ENCODE measurements around the gene PSG3.
"Not testable (repeated sequence)": the region's sequence is repeated elsewhere in the genome, so short reads cannot be mapped to it uniquely, and the experiment has no call there.

PSG3 gene

GRCh38 chr19:42767319-42767718, 27.0 kb upstream of the PSG3 start:
- H2BK5ac ChIP-seq (ENCODE audit: low read length); H3K9ac ChIP-seq (ENCODE audit: low read length); H3K23ac ChIP-seq (ENCODE audit: low read length); H2BK120ac ChIP-seq (ENCODE audit: low read depth, low read length); H3K79me2 ChIP-seq (ENCODE audit: control insufficient read depth, insufficient read depth, low read length); H3K79me1 ChIP-seq (ENCODE audit: low read length); H3K36me3 ChIP-seq (ENCODE audit: control insufficient read depth, insufficient read depth, low read length); H4K5ac ChIP-seq (ENCODE audit: low read length); H3K4ac ChIP-seq (ENCODE audit: low read depth, low read length); H2AK5ac ChIP-seq (ENCODE audit: low read length); H3K27me3 ChIP-seq (ENCODE audit: insufficient read depth, low read length, poor library complexity); H2BK15ac ChIP-seq (replicated peaks; ENCODE audit: low read depth); H3K18ac ChIP-seq (ENCODE audit: low read length); H4K8ac ChIP-seq (ENCODE audit: low read depth, low read length); DNase-seq; H3K4me2 ChIP-seq (ENCODE audit: low read length); H3K4me3 ChIP-seq (ENCODE audit: low read length); H3K27ac ChIP-seq (ENCODE audit: low read depth, low read length); H3K56ac ChIP-seq (ENCODE audit: low read length); H3K4me1 ChIP-seq (ENCODE audit: control insufficient read depth, low read depth, low read length): not testable (repeated sequence)
- no CpG with 5 or more reads among the region's 8 CpGs for WGBS (ENCODE audit: extremely low coverage, insufficient coverage, low lambda C conversion rate)

GRCh38 chr19:42766871-42767270, 26.6 kb upstream of the PSG3 start:
- H3K79me1 ChIP-seq (ENCODE audit: low read length); H3K56ac ChIP-seq (ENCODE audit: low read length); H3K18ac ChIP-seq (ENCODE audit: low read length); H3K4ac ChIP-seq (ENCODE audit: low read depth, low read length); H4K8ac ChIP-seq (ENCODE audit: low read depth, low read length); H2BK15ac ChIP-seq (replicated peaks; ENCODE audit: low read depth); H3K23ac ChIP-seq (ENCODE audit: low read length); H3K27me3 ChIP-seq (ENCODE audit: insufficient read depth, low read length, poor library complexity); H4K5ac ChIP-seq (ENCODE audit: low read length); H2BK5ac ChIP-seq (ENCODE audit: low read length); H2AK5ac ChIP-seq (ENCODE audit: low read length); H3K27ac ChIP-seq (ENCODE audit: low read depth, low read length); H3K9ac ChIP-seq (ENCODE audit: low read length); H3K36me3 ChIP-seq (ENCODE audit: control insufficient read depth, insufficient read depth, low read length); H3K4me2 ChIP-seq (ENCODE audit: low read length); H3K4me1 ChIP-seq (ENCODE audit: control insufficient read depth, low read depth, low read length); H3K79me2 ChIP-seq (ENCODE audit: control insufficient read depth, insufficient read depth, low read length); H3K4me3 ChIP-seq (ENCODE audit: low read length); H2BK120ac ChIP-seq (ENCODE audit: low read depth, low read length); DNase-seq: not testable (repeated sequence)
- WGBS (ENCODE audit: extremely low coverage, insufficient coverage, low lambda C conversion rate): no CpG with 5 or more reads among the region's 12 CpGs

GRCh38 chr19:42764836-42765235, 24.6 kb upstream of the PSG3 start:
- no peak overlapping the region for H3K9ac ChIP-seq (ENCODE audit: low read length)
- no peaks in the 10 kb centered on the region for H3K4me1 ChIP-seq (ENCODE audit: control insufficient read depth, low read depth, low read length)
- WGBS (ENCODE audit: extremely low coverage, insufficient coverage, low lambda C conversion rate): no CpG with 5 or more reads among the region's 3 CpGs
- H3K4me3 ChIP-seq (ENCODE audit: low read length): no peak overlapping the region
- H3K79me2 ChIP-seq (ENCODE audit: control insufficient read depth, insufficient read depth, low read length): no peaks in the 10 kb centered on the region
- H3K27me3 ChIP-seq (ENCODE audit: insufficient read depth, low read length, poor library complexity): no peaks in the 10 kb centered on the region
- no peak overlapping the region for H2BK5ac ChIP-seq (ENCODE audit: low read length)
- no peak overlapping the region for H3K4ac ChIP-seq (ENCODE audit: low read depth, low read length)
- H3K27ac ChIP-seq (ENCODE audit: low read depth, low read length): no peak overlapping the region
- H3K36me3 ChIP-seq (ENCODE audit: control insufficient read depth, insufficient read depth, low read length): no peaks in the 10 kb centered on the region
- DNase-seq: no peak
- no peak overlapping the region for H2BK120ac ChIP-seq (ENCODE audit: low read depth, low read length)
- H3K79me1 ChIP-seq (ENCODE audit: low read length): no peaks in the 10 kb centered on the region
- H4K8ac ChIP-seq (ENCODE audit: low read depth, low read length): no peak overlapping the region
- no peak overlapping the region for H3K18ac ChIP-seq (ENCODE audit: low read length)
- no peak overlapping the region for H3K23ac ChIP-seq (ENCODE audit: low read length)
- H2AK5ac ChIP-seq (ENCODE audit: low read length): no peak overlapping the region
- no peak overlapping the region for H4K5ac ChIP-seq (ENCODE audit: low read length)
- H2BK15ac ChIP-seq (replicated peaks; ENCODE audit: low read depth): no peak overlapping the region
- H3K4me2 ChIP-seq (ENCODE audit: low read length): no peak overlapping the region
- H3K56ac ChIP-seq (ENCODE audit: low read length): no peak overlapping the region

GRCh38 chr19:42762789-42763188, 22.5 kb upstream of the PSG3 start:
- no peak overlapping the region for H4K8ac ChIP-seq (ENCODE audit: low read depth, low read length)
- no peak overlapping the region for H2BK120ac ChIP-seq (ENCODE audit: low read depth, low read length)
- no peak overlapping the region for H3K23ac ChIP-seq (ENCODE audit: low read length)
- no CpG with 5 or more reads among the region's 2 CpGs for WGBS (ENCODE audit: extremely low coverage, insufficient coverage, low lambda C conversion rate)
- H3K4me1 ChIP-seq (ENCODE audit: control insufficient read depth, low read depth, low read length): no peaks in the 10 kb centered on the region
- H3K79me2 ChIP-seq (ENCODE audit: control insufficient read depth, insufficient read depth, low read length): no peaks in the 10 kb centered on the region
- H3K4me2 ChIP-seq (ENCODE audit: low read length): no peak overlapping the region
- H3K18ac ChIP-seq (ENCODE audit: low read length): no peak overlapping the region
- no peak overlapping the region for H2AK5ac ChIP-seq (ENCODE audit: low read length)
- DNase-seq: no peak
- no peak overlapping the region for H3K4me3 ChIP-seq (ENCODE audit: low read length)
- no peaks in the 10 kb centered on the region for H3K36me3 ChIP-seq (ENCODE audit: control insufficient read depth, insufficient read depth, low read length)
- H3K56ac ChIP-seq (ENCODE audit: low read length): no peak overlapping the region
- H3K4ac ChIP-seq (ENCODE audit: low read depth, low read length): no peak overlapping the region
- H3K79me1 ChIP-seq (ENCODE audit: low read length): no peaks in the 10 kb centered on the region
- no peak overlapping the region for H2BK5ac ChIP-seq (ENCODE audit: low read length)
- no peak overlapping the region for H3K27ac ChIP-seq (ENCODE audit: low read depth, low read length)
- H4K5ac ChIP-seq (ENCODE audit: low read length): no peak overlapping the region
- H3K27me3 ChIP-seq (ENCODE audit: insufficient read depth, low read length, poor library complexity): no peaks in the 10 kb centered on the region
- no peak overlapping the region for H3K9ac ChIP-seq (ENCODE audit: low read length)
- H2BK15ac ChIP-seq (replicated peaks; ENCODE audit: low read depth): no peak overlapping the region

GRCh38 chr19:42761924-42762295, 21.6 kb upstream of the PSG3 start:
- H4K5ac ChIP-seq (ENCODE audit: low read length); H2BK120ac ChIP-seq (ENCODE audit: low read depth, low read length); H3K27me3 ChIP-seq (ENCODE audit: insufficient read depth, low read length, poor library complexity); H2BK15ac ChIP-seq (replicated peaks; ENCODE audit: low read depth); H3K4me1 ChIP-seq (ENCODE audit: control insufficient read depth, low read depth, low read length); H2BK5ac ChIP-seq (ENCODE audit: low read length); H3K27ac ChIP-seq (ENCODE audit: low read depth, low read length); H2AK5ac ChIP-seq (ENCODE audit: low read length); H3K4ac ChIP-seq (ENCODE audit: low read depth, low read length); H4K8ac ChIP-seq (ENCODE audit: low read depth, low read length); H3K79me1 ChIP-seq (ENCODE audit: low read length); H3K4me2 ChIP-seq (ENCODE audit: low read length); H3K9ac ChIP-seq (ENCODE audit: low read length); H3K23ac ChIP-seq (ENCODE audit: low read length); H3K79me2 ChIP-seq (ENCODE audit: control insufficient read depth, insufficient read depth, low read length); H3K36me3 ChIP-seq (ENCODE audit: control insufficient read depth, insufficient read depth, low read length); H3K18ac ChIP-seq (ENCODE audit: low read length); DNase-seq; H3K4me3 ChIP-seq (ENCODE audit: low read length); H3K56ac ChIP-seq (ENCODE audit: low read length): not testable (repeated sequence)
- no CpG with 5 or more reads among the region's 1 CpG for WGBS (ENCODE audit: extremely low coverage, insufficient coverage, low lambda C conversion rate)

All from mesendoderm (in vitro differentiated cells).